Lower leg skin (tissue), 3 donors: ENCODE data around the gene RITA1.

Experiments used
- POLR2A ChIP-seq, 2 donors: fragments of 450-650 bp; IDR thresholded peaks; one replicate each; pipeline ENCODE4 v1.6.1; 2016 to 2017; ENCODE audit warnings: antibody characterized with exemption in 2 of 2, mild to moderate bottlenecking in 1 of 2, moderate library complexity in 1 of 2
- TF ChIP-seq, protein P1 (sequence below), 3 donors: fragments of 450-650 bp; IDR thresholded peaks; one replicate each; pipeline ENCODE4 v1.5.1; 2016; ENCODE audit warnings: antibody characterized with exemption in 3 of 3, mild to moderate bottlenecking in 3 of 3, moderate library complexity in 2 of 3

DNA sequence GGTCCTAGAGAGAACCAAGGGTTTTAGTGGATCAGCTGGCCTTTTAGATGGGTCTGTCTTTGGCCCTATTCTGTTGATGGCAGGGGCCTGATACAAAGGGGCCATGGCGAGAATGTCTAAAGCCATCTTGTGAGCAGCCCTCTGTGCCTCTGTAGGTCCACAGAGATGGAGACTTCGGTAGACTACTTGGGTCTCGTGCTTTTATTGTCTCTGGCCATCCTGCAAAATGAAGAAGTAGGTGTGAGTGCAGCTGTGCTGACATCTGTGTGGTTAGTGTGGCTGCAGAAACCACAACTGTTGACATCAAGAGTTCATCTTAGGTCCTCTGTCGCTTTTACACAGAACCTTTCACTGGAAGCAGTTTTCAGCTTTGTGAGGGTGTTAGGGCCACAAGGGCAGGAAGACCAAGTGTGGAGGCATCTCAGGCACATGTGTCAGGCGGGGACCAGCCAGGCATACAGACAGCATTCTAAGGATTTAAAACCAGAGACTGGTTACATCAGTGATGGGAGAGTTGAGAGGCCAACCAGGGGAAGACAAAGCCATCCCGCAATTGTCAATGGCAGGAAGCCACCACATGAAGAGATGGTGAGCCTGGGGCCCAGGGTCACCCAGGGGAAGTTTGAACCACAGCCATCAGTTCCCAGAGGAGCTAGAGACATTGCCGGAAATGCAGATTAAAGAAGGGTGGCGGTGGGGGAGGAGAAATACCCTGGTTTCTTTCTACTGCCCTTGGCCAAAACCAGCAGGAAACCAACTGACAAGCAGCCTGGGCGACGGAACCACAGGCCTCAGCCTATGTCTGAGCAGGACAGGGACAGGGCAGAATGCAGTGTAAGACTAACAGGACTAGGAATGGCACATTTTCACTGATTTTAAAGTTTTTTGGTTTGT, 22.8 kb downstream of the RITA1 start:
- TF ChIP-seq, protein P1, sequence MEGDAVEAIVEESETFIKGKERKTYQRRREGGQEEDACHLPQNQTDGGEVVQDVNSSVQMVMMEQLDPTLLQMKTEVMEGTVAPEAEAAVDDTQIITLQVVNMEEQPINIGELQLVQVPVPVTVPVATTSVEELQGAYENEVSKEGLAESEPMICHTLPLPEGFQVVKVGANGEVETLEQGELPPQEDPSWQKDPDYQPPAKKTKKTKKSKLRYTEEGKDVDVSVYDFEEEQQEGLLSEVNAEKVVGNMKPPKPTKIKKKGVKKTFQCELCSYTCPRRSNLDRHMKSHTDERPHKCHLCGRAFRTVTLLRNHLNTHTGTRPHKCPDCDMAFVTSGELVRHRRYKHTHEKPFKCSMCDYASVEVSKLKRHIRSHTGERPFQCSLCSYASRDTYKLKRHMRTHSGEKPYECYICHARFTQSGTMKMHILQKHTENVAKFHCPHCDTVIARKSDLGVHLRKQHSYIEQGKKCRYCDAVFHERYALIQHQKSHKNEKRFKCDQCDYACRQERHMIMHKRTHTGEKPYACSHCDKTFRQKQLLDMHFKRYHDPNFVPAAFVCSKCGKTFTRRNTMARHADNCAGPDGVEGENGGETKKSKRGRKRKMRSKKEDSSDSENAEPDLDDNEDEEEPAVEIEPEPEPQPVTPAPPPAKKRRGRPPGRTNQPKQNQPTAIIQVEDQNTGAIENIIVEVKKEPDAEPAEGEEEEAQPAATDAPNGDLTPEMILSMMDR (IDR thresholded peaks at IDR 0.05): no peak
- no peak for TF ChIP-seq POLR2A (IDR thresholded peaks at IDR 0.05)
